ENCODE data around the gene OPA3.

GRCh38 chr19:45597425-45598111 lies 13.0 kb upstream of the OPA3 start:
- TF ChIP-seq CTCF (IDR thresholded peaks at IDR 0.05) = no peak
- TF ChIP-seq POLR2A (IDR thresholded peaks at IDR 0.05) = no peak
